HEK293T (cell line): ENCODE data around the gene SGTA.

Source experiments
- ARNT ChIP-seq: fragments of 450-650 bp; IDR thresholded peaks from 2 replicates; pipeline ENCODE4 v1.6.1; 2017; ENCODE audit warnings: mild to moderate bottlenecking
- BHLHE40 ChIP-seq: fragments of 450-650 bp; IDR thresholded peaks from 2 replicates; pipeline ENCODE4 v1.6.1; 2016; ENCODE audit warnings: mild to moderate bottlenecking, moderate library complexity, borderline replicate concordance
- ELF4 ChIP-seq: fragments of 450-650 bp; IDR thresholded peaks from 2 replicates; pipeline ENCODE4 v1.6.1; 2017; ENCODE audit warnings: antibody characterized with exemption
- FOXK2 ChIP-seq: fragments of 450-650 bp; IDR thresholded peaks from 2 replicates; pipeline ENCODE4 v1.6.1; 2016; ENCODE audit warnings: mild to moderate bottlenecking
- FOXM1 ChIP-seq: fragments of 450-650 bp; IDR thresholded peaks from 2 replicates; pipeline ENCODE4 v1.6.1; 2017; ENCODE audit warnings: mild to moderate bottlenecking, borderline replicate concordance
- HDGF ChIP-seq: fragments of 450-650 bp; IDR thresholded peaks from 2 replicates; pipeline ENCODE4 v1.6.1; 2017; ENCODE audit warnings: antibody characterized with exemption, borderline replicate concordance
- L3MBTL2 ChIP-seq: fragments of 450-650 bp; conservative IDR thresholded peaks from 2 replicates; pipeline ENCODE4 v1.6.1; 2016; ENCODE audit warnings: mild to moderate bottlenecking
- LEF1 ChIP-seq: fragments of 450-650 bp; IDR thresholded peaks from 2 replicates; pipeline ENCODE4 v1.6.1; 2017; ENCODE audit warnings: mild to moderate bottlenecking, borderline replicate concordance
- NFRKB ChIP-seq: fragments of 450-650 bp; IDR thresholded peaks from 2 replicates; pipeline ENCODE4 v1.6.1; 2016; ENCODE audit warnings: mild to moderate bottlenecking, moderate library complexity
- SP1 ChIP-seq: fragments of 450-650 bp; IDR thresholded peaks from 2 replicates; pipeline ENCODE4 v1.6.1; 2017
- TARDBP ChIP-seq: fragments of 450-650 bp; IDR thresholded peaks from 2 replicates; pipeline ENCODE4 v1.6.1; 2016

DNA sequence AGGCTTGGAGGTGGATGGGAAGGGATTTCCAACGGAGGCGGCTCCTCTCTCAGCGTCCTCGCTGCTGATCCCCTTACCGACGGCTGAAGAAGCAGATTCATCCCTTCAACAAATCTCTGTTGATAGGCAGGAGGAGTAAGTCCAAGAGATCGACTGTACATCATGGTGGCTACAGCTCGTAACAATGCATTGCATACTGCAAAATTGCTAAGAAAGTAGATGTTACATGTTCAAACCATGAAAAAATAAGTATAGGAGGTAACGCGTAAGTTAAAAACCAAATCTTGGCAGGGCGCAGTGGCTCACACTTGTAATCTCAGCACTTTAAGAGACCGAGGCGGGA, 42.8 kb downstream of the SGTA start:
- TF ChIP-seq ARNT, result no peak
- no peak for TF ChIP-seq SP1
- TF ChIP-seq TARDBP, result no peak
- TF ChIP-seq BHLHE40, result no peak
- no peak for TF ChIP-seq NFRKB
- TF ChIP-seq HDGF, result no peak
- no peak for TF ChIP-seq LEF1
- no peak for TF ChIP-seq FOXM1
- TF ChIP-seq FOXK2, result no peak
- no peak for TF ChIP-seq L3MBTL2
- no peak for TF ChIP-seq ELF4
